HG03457 (cell line): ENCODE results near the gene ADAD2.

Experiments used
- ATAC-seq: cut with Tn5 transposase; IDR thresholded peaks from one replicate; pipeline ENCODE4 v1.9.1; 2021; ENCODE audit warnings: moderate number of reproducible peaks; ENCODE audit not compliant: unreplicated experiment

Gene ADAD2

GRCh38 chr16:84244728-84245127 lies 53.8 kb downstream of the ADAD2 start:
- ATAC-seq, result no peak

DNA sequence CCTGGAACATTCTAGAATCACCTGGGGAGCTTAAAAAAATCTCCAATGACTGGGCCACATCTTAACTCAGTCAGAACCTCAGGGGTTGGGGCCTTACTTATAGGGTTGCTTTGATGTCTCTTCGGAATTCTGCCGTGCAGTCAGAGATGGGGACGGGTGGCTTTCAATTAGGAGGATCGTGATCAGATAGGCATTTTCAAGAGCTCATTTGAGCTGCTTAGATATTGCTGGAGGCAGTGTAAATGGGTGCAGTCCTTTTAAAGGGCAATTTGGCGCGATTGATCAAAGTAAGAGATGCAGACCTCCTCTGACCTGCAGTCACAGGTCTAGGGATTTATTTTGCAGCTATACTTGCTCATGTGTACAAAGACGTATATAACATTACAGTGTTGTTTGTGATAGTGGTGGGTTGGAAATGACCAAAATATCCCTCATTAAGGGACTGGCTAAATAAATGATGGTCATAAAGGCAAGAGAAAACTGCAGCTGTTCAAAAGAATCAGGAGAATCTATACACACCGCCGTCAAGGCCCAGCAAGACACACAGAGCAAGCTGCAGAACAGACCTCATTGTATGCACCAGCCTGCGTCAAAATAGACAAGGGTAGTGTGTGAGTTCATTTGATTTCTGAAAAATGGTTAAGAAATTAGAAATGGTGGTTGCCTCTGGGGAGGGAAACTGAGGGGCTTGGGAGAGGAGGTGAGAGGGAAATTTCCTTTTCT lies 55.2 kb downstream of the ADAD2 start:
- no peak for ATAC-seq

GRCh38 chr16:84246679-84247077 lies 55.7 kb downstream of the ADAD2 start:
- ATAC-seq, result no peak
